Ramos (cell line): ENCODE results near the gene ACOT11.
"Not testable (repeated sequence)": the region's sequence is repeated elsewhere in the genome, so short reads cannot be mapped to it uniquely, and the experiment has no call there.

Source experiments
- in situ Hi-C: fragments of 300-500 bp; cut with MboI; formaldehyde crosslinking; loops from one replicate; pipeline ENCODE4 v1.14.3; 2022; ENCODE audit warnings: low sequenced_read_pairs; ENCODE audit not compliant: unreplicated experiment

The ACOT11 gene

DNA sequence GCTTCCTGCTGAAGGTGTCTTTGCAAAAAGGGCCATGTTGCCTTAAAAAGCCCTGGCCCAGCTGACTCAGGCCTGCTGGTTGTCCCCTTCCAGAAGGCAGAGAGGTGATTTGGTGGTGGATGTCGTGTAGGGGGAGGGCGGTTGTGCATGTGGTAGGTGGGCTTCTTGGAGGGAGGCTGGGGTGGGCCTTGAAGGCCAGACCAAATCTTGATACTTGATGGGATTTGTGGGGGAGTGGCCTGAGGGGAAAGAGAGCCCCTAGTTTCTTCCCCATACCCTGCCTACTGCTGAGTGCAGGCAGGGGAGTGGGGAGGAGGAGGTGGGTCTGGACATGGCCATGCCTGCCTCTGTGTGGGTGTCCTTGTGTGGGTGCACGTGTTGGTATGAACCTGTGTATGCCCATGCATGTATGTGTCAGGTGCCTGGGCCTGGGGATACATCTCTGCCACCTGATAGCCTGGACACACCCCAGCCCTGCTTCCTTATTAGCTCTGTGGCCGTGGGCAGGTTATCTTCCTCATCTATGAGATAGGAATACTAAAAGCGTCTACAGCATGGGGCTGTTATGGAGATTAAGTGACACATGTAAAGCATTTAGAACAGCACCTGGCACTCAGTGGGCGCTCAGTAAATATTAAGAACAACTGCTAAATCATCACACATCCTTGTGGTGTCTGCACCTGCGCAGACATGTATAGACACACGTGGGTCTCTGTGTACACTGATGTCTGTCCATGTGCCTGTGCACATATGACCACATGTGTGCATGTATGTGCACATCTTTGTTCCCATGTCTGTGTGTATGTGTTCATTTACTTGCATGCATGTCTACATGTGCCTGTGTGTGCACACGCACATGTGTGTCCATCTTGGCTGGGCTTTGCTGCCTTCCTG, 58.3 kb downstream of the ACOT11 start:
- in situ Hi-C loops = no loop called here

DNA sequence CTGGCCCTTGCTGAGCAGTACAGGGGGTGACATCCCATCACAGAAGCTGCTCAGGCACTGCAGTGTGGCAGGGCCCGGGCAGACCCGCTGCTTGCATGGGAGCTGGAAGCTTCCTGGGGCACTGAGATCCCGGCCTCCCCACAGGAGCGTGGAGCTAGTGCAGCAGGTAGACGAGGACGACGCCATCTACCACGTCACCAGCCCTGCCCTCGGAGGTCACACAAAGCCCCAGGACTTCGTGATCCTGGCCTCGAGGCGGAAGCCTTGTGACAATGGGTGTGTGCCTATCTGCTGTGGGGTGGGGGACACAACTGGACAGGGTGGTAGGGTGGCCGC, 58.9 kb downstream of the ACOT11 start:
- in situ Hi-C loops = no loop called here

DNA sequence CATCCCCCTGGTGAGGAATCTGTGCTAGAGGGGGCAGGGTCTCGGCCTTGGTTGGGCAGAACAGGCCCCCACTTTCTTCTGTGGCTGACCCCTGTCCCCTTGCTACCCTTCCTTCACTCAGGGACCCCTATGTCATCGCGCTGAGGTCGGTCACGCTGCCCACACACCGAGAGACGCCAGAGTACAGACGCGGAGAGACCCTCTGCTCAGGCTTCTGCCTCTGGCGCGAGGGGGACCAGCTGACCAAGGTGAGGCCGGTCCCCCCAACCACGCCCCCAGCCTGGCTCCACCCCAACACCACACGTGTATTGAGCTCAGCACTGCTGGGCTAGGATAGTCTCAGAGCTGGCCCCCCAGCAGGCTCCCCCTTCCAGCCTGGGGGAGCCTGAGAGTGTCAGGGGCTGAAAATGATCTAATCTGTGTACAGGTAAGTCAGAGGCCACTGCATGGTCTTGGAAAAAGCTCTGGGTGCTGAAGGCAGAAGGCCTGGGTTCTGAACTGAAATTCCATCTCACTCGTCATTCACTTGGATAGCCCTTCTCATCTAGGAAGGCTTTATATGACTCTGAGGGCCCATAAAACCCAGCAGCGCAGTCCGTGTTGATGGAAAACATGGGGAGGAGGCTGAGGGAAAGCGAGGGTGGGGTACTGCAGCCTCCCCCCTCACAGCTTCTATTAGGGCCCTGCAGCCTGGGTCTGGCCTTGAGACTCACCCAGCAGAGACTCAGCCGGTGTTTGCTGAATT, 60.0 kb downstream of the ACOT11 start:
- in situ Hi-C loops = no loop called here

DNA sequence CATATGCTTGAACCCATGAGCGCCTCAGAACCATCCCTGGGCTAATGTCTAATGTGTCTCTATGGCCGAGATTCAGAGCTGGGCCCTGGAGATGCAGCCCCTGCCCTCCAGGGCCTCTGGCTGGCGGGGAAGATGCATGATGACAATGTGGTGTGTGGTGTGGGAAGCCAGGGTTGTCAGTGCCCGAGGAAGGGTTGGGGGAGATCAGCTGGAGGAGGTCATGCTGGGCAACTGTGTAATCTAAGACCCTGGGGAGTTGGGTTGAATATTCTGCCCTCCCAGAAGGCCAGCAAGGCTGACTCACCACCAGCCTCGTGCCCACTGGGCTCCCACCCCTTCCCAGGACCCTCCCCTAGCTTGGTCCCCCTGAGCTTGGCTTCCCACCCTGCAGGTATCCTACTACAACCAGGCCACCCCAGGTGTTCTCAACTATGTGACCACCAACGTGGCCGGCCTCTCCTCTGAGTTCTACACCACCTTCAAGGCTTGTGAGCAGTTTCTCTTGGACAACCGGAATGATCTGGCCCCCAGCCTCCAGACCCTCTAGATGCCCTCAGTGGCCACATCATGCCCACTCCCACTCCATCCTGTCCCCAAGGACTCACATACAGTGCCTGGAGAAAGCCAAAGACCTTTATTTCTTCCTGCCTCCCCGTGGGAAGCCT, 60.7 kb downstream of the ACOT11 start:
- in situ Hi-C loops = no loop called here

DNA sequence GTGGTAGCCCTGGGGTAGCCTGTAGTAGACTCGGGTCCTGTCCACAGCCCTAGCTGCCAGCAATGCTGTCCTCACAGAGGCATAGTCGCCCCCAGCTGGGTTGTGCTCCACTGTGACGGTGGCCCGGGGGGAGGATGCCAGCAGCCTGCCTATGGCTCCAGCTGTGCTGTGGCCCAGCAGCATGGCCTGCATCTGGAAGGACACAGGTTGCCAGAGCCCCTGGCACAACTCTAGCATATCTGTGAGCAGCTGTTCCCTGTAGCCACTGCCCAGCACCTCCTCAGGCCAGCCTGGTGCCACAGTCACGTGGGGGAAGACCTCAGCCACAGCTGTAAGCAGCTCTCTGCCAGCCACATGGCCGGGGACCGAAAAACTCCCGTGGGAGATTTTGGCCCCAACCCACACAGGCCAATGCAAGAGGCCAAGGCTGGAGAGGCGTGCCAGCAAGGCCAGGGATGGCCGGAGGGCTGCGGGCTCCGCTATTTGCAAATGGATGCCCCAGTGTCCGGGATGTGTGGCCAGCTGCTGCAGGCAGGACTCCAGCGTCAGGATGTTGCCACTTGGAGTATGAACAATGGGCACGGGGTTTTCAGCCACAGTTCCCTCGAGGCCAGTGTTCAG, 61.4 kb downstream of the ACOT11 start:
- in situ Hi-C loops = no loop called here

DNA sequence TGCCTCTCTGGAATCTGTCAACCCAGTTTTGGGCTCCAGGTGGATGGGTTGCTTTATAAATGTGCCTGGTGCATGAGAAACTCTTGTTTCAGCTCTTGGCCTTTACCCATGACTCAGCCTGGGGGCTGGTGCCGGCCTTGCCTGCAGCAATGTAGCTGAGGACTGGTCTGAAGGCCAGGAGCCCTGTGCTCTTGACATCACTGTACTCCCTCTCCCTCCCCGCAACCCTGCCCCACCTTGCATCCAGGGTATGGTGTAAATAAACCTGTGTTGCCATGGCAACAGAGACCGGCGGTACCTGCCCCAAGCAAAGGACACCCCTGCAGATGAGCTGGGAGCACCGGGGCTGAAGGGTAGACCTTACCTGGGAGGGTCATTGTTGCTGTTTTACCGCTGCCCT, 62.0 kb downstream of the ACOT11 start:
- in situ Hi-C loops = no loop called here

DNA sequence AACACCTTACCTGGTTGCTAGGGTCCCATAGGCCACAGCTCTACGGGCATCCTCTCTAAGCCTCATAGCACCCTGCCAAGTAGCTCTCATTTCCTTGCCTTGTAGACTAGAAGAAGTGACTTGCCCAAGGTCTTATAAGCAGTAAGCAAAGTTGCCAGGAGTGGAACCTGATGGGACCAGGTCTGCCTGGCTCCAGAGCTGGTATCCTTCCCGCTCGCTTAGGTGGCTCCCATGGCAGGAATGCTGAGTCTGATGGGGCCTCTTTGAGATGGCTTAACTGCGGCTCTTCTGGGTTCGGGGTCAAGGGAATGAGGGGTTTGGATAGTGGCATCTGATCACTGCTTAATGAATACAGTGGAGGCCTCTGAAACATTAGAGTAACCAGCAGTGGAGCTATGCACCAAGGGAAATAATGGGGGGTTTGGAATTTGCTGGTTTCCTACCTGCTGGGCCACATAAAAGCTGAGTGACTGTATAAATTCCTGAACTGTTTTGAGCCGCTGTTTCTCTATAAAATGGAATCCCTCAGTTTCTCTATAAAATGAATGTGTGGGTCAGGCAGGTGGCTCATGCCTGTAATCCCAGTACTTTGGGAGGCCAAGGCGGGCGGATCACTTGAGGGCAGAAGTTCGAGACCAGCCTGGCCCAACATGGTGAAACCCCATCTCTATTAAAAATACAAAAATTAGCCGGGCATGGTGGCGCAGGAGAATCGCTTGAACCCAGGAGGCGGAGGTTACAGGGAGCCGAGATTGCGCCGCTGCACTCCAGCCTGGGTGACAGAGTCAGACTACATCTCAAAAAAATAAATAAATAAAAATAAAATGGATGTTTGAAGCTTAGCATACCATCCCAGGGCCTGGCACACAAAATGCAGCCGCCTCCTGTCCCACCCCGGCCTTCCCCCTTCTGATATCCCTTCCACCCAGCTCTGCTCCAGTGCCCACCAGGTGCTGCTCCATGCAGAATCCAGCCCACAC, 62.9 kb downstream of the ACOT11 start:
- in situ Hi-C loops = no loop called here

DNA sequence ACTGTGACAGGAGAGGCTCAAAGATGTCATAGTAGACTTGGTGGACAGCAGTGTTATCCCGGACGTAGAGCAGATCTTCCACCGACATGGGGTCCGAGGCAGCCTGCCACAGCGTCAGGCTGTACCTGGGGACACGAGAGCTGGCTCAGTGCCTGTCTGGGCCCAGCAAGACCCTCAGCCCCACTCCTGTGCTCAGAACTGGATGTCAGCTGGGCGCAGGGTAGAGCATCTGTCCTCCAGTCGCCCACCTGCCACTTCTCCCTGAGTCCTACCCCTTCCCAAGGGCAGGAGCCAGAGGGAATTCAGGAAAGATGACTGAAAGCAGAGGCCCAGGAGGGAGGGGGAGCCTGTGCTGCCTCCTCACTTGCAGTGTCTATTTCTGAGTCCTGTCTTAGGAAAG, 63.6 kb downstream of the ACOT11 start:
- in situ Hi-C loops = no loop called here

DNA sequence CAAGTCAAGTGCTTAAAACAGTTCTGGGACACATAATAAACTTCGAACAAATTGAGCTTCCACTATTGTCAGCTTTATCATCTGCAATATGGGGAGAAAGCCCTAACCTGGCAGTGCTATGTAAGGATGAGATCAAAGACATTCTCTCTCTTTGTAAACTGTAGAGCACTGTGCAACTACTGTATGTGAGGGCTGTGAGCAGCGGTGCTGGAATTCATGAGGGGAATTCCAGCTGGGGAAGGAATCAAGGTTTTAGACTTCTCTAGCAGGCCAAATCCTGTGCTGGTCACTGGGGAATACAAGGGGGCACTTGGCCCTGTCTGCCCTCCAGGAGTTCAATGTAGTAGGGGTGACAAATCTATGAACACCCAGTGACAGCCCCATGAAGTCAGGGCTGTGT, 66.0 kb downstream of the ACOT11 start:
- in situ Hi-C loops = no loop called here

DNA sequence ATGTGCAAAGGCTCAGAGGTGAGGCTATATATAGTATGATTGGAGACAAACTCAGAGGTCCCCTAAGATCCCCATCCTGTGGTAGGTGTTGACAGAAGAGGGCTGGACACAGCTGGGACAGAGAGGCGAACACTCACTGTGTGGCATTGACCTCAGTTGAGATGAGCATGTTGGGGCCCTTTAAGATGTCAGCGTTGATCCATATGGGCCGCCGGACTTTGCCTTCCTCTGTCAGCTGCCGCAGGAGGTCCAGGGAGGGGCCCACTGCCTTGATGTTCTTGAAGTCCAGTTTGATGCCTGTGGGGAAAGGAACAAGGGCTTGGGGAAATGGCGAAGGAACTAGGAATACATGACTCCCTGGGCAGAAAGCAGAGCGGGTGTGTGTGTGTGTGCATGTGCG, 66.5 kb downstream of the ACOT11 start:
- in situ Hi-C loops = no loop called here

DNA sequence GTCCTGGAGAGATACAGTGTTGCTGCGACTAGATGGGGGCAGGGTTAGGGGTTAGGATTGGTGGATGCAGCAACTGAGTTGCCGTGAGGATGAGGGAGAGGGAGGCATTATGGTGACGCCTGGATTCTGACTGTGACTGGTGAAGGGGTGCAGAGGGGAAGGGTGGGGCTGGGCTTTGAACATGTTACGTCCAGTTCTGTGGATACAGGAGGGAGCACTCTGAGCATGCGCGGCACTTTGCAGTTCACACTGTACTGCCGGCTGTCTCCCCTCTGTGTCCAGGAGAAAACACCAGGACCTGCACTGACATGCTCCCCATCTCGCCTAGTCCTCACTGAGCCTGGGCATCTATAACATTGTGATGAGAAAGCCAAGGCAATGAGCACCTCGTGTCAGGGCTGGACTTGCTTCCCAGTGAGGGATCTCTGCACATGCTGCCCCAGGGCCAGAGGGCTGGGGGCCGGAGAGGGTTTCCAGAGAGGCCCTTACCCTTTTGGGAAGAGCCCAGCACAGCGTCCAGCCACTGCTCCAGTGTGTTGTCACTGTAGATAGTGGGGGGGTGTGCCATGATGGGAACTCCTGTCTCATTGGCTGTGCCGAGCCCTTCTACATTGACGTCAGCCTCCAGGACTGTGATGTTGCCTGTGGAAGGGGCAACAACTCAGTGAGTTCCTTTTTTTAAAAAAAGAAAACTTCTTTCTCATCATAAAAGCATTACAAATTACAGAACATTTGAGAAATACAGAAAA, 67.7 kb downstream of the ACOT11 start:
- in situ Hi-C loops = no loop called here

DNA sequence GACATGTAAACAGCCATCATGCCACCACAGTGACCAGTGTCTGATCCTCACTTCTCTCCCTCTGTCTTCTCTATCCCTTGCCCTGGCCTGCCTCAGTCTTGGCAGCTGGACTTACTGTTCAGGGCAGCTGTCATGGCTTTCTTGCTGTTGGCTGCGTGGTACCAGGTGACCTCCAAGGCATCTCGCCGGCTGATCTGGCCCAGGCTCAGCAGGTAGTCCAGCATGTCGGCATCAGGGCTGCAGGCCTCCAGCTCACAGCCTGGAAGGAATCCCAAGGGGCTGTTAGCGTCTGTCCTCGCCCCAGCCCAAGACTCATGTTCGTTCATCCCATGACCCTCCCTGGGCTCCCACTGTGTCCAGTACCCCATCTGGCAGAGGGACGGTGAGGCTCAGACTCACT, 71.7 kb downstream of the ACOT11 start:
- in situ Hi-C loops = no loop called here

DNA sequence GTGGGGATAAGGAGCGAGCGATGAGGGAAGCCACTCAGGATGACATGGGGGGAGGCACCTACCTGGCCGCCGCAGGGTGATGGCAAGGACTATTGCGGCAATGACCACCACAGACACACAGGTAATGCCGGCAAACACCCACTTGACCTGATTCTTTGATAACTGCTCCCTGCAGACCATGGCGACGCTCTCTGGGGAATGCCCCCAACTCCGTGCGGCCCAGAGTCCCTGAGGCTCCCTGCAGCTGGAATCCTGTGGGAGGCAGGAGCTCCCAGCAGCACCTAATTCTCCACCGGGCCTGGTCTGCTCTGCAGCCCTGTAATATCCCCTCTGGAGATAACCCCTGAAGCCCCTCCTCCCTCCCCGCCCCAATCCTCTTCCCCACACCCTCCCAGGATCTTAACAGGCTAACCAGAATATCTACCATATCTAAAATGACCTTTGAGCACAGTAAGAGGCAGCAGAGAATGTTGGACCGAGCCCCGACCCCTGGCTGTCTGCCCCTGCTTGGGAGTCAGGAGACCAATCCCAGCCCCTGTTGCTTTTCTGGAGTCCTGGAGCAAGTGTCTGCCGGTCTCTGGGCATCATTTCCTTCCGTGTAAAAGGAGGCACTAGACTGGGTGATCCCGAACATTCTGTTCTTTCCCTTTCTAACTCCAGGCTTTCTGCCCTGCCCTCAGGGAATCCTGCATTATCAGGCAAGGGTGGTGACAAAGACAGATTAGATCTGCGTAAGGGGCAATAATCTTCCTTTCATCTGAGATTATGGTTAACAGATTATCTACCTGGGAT, 75.4 kb downstream of the ACOT11 start, which contains the start of gene FAM151A:
Gene FAM151A, minus strand, starts transcription at position 310 of the 792 bp plus-strand sequence. Its CDS starts 130 bp downstream, at position 180.
- in situ Hi-C loops = no loop called here

DNA sequence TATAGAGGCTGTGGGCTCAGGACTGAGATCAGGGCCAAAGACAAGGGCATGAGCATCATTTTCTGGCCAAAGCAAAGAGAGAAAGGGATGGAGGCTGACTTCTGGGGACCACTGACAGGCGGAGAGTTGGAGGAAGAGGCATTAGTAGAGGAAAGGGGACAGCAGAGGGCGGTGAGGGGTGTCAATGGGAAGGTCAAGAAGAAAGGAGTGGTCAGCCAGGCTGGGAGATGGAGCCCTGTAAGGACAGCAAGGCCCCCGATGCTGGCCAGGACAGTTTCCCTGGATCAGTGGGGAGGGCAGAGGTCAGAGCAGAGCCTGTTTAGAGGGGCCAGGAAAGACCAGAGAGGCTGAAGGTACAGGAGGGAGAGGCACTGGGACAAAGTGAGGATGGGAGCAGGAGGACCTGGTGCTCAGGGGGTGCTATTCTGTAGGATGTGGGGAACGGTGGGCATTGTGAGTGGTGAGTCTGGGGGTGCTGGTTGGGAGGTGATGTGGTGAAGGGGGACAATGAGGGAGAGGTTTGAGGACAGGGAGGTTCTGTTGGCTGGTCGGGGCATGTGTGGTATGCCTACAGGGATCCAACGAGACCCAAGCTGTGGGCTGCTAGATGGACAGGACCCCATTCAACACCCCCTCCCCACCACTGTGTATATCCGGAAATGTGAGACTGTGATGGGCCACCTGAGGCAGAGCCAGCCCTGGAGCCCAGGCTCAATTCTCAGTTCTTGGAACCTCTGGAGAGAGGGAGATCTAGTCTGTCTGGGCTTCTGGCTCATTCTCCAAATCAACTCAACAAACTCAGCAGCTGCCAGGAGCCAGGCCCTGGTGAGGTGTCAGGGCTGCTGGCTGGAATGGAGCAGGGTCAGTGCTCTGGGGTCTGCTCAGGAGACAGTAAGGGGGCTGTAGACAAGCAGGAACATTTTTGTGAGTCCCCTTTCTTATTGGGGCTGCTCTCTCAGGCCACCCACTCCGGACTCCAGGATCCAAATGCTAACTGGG, 76.7 kb downstream of the ACOT11 start:
- in situ Hi-C loops = no loop called here

DNA sequence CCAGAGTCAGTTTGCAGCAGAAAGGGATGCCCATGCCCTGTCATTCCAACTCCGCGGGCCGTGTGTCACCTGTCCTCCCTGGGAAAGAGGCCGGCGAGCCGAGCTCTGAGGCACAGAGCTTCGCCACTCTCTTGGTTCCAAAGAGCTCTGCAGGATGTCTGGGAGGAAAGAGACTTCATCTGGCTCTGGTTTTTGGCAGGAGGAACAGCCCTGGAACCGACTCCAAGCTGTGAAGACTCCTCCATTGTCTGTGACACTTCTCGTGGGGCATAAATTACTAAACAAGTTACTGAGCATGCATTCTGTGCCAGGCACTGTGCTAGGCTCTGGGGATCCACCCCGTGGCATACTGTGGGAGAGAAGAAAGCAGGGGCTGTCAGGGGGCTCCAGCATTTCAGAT, 79.2 kb downstream of the ACOT11 start:
- in situ Hi-C loops = no loop called here

DNA sequence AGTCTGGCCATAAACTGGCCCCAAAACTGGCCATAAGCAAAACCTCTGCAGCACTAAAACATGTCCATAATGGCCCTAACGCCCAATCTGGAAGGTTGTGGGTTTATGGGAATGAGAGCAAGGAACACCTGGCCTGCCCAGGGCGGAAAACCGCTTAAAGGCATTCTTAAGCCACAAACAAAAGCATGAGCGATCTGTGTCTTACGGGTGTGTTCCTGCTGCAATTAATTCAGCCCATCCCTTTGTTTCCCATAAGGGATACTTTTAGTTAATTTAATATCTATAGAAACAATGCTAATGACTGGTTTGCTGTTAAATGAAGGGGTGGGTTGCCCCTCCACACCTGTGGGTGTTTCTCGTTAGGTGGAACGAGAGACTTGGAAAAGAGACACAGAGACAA, 87.8 kb downstream of the ACOT11 start:
- in situ Hi-C loops = not testable (repeated sequence)
